T-helper 17 cell (primary cell): Measurements from ENCODE around the gene TMEM202. TPM values are rescaled to one million over a fixed set of nuclear protein-coding genes. Genes with fewer than 3 reads are reported as not detected.
"Not testable (repeated sequence)": the region's sequence is repeated elsewhere in the genome, so short reads cannot be mapped to it uniquely, and the experiment has no call there.

ENCODE experiments used
- ATAC-seq: fragments of 150-1000 bp; cut with Tn5 transposase; 2 replicates; pipeline ENCODE4 v1.10.0; 2021; ENCODE audit warnings: mild to moderate bottlenecking, moderate library complexity
- DNase-seq, 3 donors: peaks; one replicate each; pipeline versions ENCODE4 v3.0.0 to v3.0.0-alpha.2; 2020 to 2021
- H3K9me3 ChIP-seq: one replicate; pipeline ENCODE4 v1.7.0; 2013; ENCODE audit warnings: low read length, mild to moderate bottlenecking; ENCODE audit not compliant: control insufficient read depth, poor library complexity, severe bottlenecking
- H3K27ac Mint-ChIP-seq: one replicate; pipeline ENCODE4 v1.8.0; 2022; ENCODE audit warnings: mild to moderate bottlenecking, moderate library complexity, mixed read lengths
- H3K27me3 Mint-ChIP-seq: one replicate; pipeline ENCODE4 v1.8.0; 2022; ENCODE audit warnings: mixed read lengths
- H3K36me3 Mint-ChIP-seq: one replicate; pipeline ENCODE4 v1.8.0; 2022; ENCODE audit warnings: low read depth, mixed read lengths
- H3K4me1 Mint-ChIP-seq: one replicate; pipeline ENCODE4 v1.8.0; 2022; ENCODE audit warnings: mild to moderate bottlenecking, mixed read lengths
- H3K4me3 Mint-ChIP-seq: one replicate; pipeline ENCODE4 v1.8.0; 2022; ENCODE audit warnings: mild to moderate bottlenecking, moderate library complexity, mixed read lengths
- total RNA-seq, 4 donors: library from RNA in 2 of 4; stranded (reverse) in 2 of 4; gene quantifications; one replicate each; pipeline ENCODE4 v1.2.3 and lab custom pipeline; 2022 to 2026

TMEM202 gene
- total RNA-seq, 2 donors from 2014 or later, result not detected

DNA sequence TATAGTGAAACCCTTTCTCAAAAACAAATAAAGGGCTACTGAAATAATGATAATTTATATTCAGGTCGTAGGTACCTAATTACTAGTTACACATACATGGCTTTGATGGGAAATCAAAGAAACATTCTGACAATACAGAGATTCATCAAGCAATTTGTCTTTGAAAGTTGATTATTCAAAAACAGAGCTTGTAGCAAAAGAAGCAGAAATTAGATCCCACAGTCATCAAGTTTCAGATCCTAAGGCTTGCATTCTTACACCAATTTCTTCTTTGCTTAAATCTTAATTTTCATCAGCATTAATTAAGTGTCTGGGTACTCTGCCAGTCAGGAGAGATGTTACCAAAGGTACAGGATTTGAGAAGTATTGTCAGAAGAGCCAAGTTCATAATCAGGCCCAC, 20.8 kb upstream of the TMEM202 start:
- peaks cover 2% of the 10 kb centered on the region for H3K36me3 Mint-ChIP-seq
- peak overlapping the region; percentile 82 for H3K27ac Mint-ChIP-seq
- no peak overlapping the region for H3K4me3 Mint-ChIP-seq
- DNase-seq, result no peak
- ATAC-seq, result no peak
- no peaks in the 10 kb centered on the region for H3K27me3 Mint-ChIP-seq
- H3K4me1 Mint-ChIP-seq, result peaks cover 42% of the 10 kb centered on the region
- no peaks in the 10 kb centered on the region for H3K9me3 ChIP-seq

DNA sequence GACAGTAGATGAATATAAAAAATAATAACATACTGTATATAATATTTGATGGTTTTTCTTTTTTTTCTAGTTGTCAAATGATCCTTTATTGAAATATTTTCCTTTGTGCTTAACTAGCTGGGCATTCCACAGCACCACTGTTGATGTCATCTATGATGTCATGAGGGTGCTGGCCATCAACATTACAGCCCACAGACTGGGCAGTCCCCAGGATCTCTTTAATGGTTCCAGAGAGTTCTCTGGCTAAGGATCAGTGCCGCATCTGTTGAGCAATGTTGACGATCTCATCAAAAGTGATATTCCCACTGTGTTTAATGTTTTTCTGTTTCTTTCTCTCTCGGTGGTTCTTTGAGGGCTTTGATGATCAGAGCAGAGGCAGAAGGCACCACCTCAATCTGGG, 19.0 kb upstream of the TMEM202 start:
- not testable (repeated sequence) for DNase-seq, H3K4me3 Mint-ChIP-seq, H3K36me3 Mint-ChIP-seq, H3K9me3 ChIP-seq, ATAC-seq, H3K27me3 Mint-ChIP-seq, H3K27ac Mint-ChIP-seq
- peaks cover 35% of the 10 kb centered on the region for H3K4me1 Mint-ChIP-seq

DNA sequence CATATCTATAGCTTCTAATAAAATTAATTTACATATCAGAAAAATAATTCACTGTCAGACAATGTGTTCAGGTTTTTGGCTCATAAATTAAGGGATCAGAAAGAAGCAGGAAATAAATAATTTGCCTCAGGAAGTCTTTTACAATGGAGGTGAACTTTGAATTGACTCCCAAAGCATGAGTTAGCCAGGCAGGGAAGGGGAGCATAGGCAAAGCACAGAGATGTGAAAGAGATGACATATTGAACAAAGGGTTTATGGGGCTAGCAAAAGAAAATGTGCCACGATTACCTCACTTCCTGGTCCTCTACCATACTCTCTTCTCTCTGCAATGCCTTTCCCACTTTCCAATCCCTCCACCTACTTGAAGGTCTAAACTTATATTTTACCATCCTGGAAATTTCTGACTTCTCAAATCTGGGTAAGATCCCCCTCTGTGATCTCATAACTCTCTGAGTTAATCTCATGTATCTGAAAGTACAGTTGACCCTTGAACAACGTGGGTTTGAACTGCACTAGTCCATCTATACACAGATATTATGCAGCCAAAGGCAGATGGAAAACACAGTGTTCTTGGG, 18.2 kb upstream of the TMEM202 start:
- DNase-seq, result no peak
- no peak for ATAC-seq
- H3K27ac Mint-ChIP-seq, result no peak overlapping the region
- H3K36me3 Mint-ChIP-seq, result peaks cover 5% of the 10 kb centered on the region
- H3K4me1 Mint-ChIP-seq, result peaks cover 31% of the 10 kb centered on the region
- H3K27me3 Mint-ChIP-seq, result peaks cover 11% of the 10 kb centered on the region
- no peaks in the 10 kb centered on the region for H3K9me3 ChIP-seq
- no peak overlapping the region for H3K4me3 Mint-ChIP-seq

DNA sequence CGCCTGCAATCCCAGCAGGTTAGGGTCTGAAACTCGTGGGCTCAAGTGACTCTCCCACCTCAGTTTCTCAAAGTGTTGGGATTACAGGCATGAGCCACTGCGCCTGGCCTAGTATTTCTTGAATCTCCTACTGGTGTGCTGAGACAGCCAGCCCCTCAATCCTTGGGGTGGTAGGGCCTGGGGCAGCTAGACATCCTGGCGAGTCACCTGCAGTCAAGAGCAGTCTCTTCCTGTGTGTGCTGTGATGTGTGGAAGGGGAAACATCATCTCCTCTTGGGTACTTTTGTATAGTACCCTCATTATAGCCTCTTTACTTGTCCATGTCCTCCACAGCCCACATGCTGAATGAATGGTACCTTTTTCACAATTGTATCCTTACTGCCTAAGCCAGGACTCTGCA, 17.4 kb upstream of the TMEM202 start:
- H3K4me1 Mint-ChIP-seq, result peaks cover 24% of the 10 kb centered on the region
- peaks cover 5% of the 10 kb centered on the region for H3K36me3 Mint-ChIP-seq
- H3K27me3 Mint-ChIP-seq, result peaks cover 18% of the 10 kb centered on the region
- ATAC-seq, result no peak
- no peak overlapping the region for H3K4me3 Mint-ChIP-seq
- H3K27ac Mint-ChIP-seq, result no peak overlapping the region
- no peaks in the 10 kb centered on the region for H3K9me3 ChIP-seq
- DNase-seq, result no peak

DNA sequence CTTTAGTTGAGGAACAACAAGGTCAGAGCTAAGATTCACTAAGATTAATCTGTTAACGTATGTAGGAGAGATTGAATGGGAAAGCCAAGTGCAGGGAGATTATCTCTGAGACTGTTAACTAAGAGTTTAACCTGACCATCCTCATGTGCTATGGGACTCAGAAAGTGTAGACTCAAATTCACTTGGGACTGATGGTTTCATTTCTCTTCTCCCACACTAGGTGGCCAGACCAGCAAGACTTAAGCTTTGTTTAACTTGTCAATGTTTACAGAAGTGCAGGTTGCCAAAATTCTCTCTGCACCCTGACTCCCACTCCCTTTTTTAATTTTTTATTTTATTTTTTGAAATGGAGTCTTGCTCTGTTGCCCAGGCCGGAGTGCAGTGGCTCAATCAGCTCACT, 16.0 kb upstream of the TMEM202 start:
- Mint-ChIP-seq H3K27me3 (peaks cover 19% of the 10 kb centered on the region), H3K36me3 (peaks cover 3% of the 10 kb centered on the region), H3K4me3 (no peak overlapping the region), H3K4me1 (peaks cover 14% of the 10 kb centered on the region), H3K27ac (no peak overlapping the region)
- H3K9me3 ChIP-seq, result no peaks in the 10 kb centered on the region
- DNase-seq, result no peak
- ATAC-seq, result no peak

DNA sequence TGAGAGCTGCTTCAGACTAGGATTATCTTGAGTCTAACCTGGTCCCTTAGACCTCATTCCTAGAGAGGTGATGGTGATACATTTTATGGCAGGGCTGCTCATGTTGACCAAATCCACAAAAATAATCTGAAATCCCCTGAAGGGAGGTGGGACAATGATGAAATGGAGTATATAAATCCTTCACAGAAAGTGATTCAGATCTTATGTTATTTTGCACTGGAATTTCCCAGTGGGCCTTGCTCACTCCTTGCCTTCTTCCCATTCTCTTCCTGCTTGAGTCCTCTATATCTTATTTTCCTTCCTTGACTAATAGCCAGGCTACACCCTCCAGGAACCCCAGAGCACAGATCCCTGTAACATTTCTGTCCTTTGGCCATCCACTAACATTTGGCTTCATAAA, 10.4 kb upstream of the TMEM202 start:
- Mint-ChIP-seq H3K27me3 (peaks cover 36% of the 10 kb centered on the region), H3K4me1 (peaks cover 3% of the 10 kb centered on the region), H3K36me3 (peaks cover 3% of the 10 kb centered on the region), H3K27ac (no peak overlapping the region), H3K4me3 (no peak overlapping the region)
- no peak for DNase-seq
- no peak for ATAC-seq
- H3K9me3 ChIP-seq, result no peaks in the 10 kb centered on the region

DNA sequence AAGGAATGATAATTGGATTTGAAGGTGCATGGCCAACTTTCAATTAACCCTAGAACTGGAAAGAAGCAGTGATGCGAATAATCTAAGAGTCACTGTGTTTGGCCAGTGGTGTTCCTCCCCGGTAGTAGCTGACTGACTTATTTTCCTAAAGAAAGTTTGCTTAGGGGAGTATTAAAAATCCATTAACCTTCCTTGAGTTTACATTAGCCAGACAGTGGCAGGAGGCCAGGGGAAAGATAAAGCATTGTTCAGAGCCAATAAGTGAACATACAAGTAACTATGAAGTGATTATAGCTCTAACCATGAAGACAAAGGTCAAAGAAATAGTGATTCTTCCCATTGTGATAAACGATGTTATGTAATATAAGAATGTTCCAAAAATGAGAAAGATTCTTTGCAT, 8.9 kb upstream of the TMEM202 start:
- no peaks in the 10 kb centered on the region for H3K9me3 ChIP-seq
- Mint-ChIP-seq H3K36me3 (peaks cover 3% of the 10 kb centered on the region), H3K4me3 (no peak overlapping the region), H3K27ac (no peak overlapping the region), H3K27me3 (peaks cover 26% of the 10 kb centered on the region), H3K4me1 (peaks cover 4% of the 10 kb centered on the region)
- DNase-seq, result no peak
- ATAC-seq, result no peak

DNA sequence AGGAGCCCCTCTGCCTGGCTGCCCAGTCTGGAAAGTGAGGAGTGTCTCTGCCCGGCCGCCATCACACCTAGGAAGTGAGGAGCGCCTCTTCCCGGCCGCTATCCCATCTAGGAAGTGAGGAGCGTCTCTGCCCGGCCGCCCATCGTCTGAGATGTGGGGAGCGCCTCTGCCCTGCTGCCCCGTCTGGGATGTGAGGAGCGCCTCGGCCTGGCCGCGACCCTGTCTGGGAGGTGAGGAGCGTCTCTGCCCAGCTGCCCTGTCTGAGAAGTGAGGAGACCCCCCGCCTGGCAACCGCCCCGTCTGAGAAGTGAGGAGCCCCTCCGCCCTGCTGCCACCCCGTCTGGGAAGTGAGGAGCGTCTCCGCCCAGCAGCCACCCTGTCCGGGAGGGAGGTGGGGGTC, 1.8 kb upstream of the TMEM202 start:
- not testable (repeated sequence) for H3K36me3 Mint-ChIP-seq, H3K4me1 Mint-ChIP-seq, H3K4me3 Mint-ChIP-seq, ATAC-seq, H3K9me3 ChIP-seq, DNase-seq, H3K27ac Mint-ChIP-seq
- peaks cover 10% of the 10 kb centered on the region for H3K27me3 Mint-ChIP-seq

DNA sequence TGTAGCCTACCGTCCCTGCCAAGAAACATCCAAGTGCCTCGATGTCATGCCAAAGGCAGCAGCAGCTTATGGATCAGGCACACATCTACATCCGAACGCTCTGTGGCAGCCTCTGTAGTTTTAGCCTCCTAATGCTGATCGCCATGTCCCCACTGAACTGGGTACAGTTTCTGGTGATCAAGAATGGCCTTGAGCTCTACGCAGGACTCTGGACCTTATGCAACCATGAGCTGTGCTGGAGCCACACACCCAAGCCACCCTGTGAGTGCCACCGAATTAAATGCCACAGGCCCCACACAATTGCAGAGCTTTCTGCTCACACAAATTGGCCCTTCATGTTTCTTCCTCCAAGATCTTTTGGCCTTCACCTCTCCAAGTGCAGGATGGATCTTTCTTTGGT, 543 bp downstream of the TMEM202 start:
- no peak for ATAC-seq
- no peak for DNase-seq
- Mint-ChIP-seq H3K36me3 (no peaks in the 10 kb centered on the region), H3K4me1 (peaks cover 3% of the 10 kb centered on the region), H3K4me3 (no peak overlapping the region), H3K27ac (no peak overlapping the region), H3K27me3 (peaks cover 25% of the 10 kb centered on the region)
- no peaks in the 10 kb centered on the region for H3K9me3 ChIP-seq

DNA sequence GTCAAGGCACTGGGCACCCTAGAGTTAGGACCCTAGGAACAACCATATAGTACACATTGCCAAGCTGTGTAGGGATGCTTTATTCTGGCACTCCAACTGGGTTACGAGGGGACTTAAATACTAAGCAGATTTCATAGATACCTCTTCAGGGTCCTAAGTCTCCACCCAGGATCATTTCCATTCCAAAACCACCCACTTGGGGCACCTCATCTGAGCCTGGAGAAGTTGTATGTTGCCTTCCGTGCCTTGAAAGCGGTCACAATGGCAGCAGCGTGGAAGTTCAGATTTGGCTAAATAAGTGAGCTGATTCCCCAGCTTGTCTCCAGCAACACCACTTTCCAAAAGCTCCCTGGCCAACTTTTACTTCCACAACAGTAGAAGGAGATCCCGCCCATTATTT, 4.6 kb downstream of the TMEM202 start:
- DNase-seq (no peak), ATAC-seq (no peak)
- Mint-ChIP-seq H3K36me3 (peaks cover 2% of the 10 kb centered on the region), H3K27me3 (peaks cover 58% of the 10 kb centered on the region), H3K4me1 (no peaks in the 10 kb centered on the region), H3K27ac (no peak overlapping the region), H3K4me3 (no peak overlapping the region)
- H3K9me3 ChIP-seq, result no peaks in the 10 kb centered on the region

DNA sequence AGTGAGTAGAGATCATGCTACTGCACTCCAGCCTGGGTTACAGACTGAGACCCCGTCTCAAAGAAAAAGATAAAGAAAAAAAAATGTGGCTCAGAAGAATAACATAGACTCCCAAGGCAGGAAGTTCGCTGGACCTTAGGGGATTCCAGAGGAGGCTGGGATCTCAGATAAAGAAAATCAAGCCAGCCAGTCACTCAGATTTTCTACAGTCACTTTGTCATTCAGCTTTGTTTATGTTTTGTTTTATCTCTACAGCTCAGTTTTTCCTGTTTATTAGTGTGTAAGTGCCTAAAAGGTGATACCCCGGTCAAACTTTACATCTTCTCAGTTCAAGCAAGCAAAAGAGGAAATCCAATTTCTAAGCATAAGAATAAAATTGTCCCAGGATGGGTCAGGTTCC, 6.3 kb downstream of the TMEM202 start:
- H3K9me3 ChIP-seq, result no peaks in the 10 kb centered on the region
- Mint-ChIP-seq H3K36me3 (peaks cover 2% of the 10 kb centered on the region), H3K27ac (no peak overlapping the region), H3K27me3 (peaks cover 59% of the 10 kb centered on the region), H3K4me3 (no peak overlapping the region), H3K4me1 (no peaks in the 10 kb centered on the region)
- DNase-seq (no peak), ATAC-seq (no peak)

DNA sequence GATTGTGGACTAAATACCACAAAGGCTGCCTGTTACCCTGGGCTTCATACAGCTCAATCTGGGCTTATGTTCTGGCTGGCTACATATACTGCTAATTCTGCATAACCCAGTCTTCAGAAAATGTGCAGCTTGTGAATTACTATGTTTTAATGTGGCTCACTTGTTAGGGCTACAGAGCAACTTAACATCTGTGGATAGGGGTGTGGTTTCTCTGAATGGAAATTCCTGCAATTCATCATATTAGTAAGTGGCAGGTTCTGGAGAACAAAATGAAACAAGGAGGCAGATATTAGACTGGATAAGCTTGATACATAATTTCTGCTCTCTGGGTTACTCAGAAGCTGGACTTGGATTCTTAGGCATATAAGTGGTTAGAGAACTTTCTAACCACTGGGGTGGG, 6.7 kb downstream of the TMEM202 start:
- H3K4me3 Mint-ChIP-seq, result no peak overlapping the region

DNA sequence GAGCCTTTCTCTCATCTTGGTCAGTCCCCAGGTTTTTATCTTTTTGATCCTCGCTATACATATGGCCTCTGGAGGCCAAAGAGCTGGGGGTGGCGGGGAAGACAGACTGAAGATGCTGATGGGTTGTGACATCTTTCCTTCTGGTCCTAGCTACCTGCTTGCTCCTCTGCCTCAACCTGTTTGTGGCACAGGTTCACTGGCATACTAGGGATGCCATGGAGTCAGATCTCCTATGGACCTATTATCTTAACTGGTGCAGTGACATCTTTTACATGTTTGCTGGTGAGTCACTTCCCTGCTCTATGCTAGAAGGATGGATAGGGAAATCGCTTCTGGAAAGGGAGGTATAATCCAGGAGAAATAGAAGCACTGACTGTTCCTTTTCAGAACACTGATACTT, 8.8 kb downstream of the TMEM202 start:
- no peaks in the 10 kb centered on the region for H3K4me1 Mint-ChIP-seq
- no peak overlapping the region for H3K27ac Mint-ChIP-seq
- no peak overlapping the region for H3K4me3 Mint-ChIP-seq
- DNase-seq (no peak), ATAC-seq (no peak)
- H3K27me3 Mint-ChIP-seq, result peaks cover 75% of the 10 kb centered on the region
- no peaks in the 10 kb centered on the region for H3K9me3 ChIP-seq
- peaks cover 2% of the 10 kb centered on the region for H3K36me3 Mint-ChIP-seq

More for the DNA sequence above, 6.7 kb downstream of the TMEM202 start:
- no peak overlapping the region for H3K27ac Mint-ChIP-seq
- no peak for ATAC-seq
- H3K9me3 ChIP-seq, result no peaks in the 10 kb centered on the region
- no peaks in the 10 kb centered on the region for H3K4me1 Mint-ChIP-seq
- no peak for DNase-seq
- H3K36me3 Mint-ChIP-seq, result peaks cover 2% of the 10 kb centered on the region
- peaks cover 64% of the 10 kb centered on the region for H3K27me3 Mint-ChIP-seq

DNA sequence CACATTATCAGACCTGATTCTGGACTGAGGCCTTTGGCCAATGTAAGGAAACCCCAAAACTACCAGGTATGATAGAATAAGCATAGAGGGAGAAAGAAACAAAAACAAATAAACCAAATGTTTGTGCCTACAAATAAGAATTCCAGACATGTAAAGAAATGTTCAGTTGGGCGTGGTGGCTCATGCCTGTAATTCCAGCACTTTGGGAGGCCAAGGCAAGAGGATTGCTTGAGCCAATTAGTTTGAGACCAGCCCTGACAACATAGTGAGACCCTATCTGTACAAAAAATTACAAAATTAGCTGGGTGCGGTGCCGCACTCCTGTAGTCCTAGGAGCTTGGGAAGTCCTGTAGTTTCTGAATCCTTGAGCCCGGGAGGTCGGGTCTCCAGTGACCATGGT, 13.0 kb downstream of the TMEM202 start:
- Mint-ChIP-seq H3K27me3 (peaks cover 47% of the 10 kb centered on the region), H3K4me3 (no peak overlapping the region), H3K4me1 (no peaks in the 10 kb centered on the region), H3K36me3 (peaks cover 2% of the 10 kb centered on the region), H3K27ac (no peak overlapping the region)
- H3K9me3 ChIP-seq, result no peaks in the 10 kb centered on the region
- ATAC-seq (no peak), DNase-seq (no peak)
